GM23338 (cell line): ENCODE data around the gene PDXDC1. TPM values are rescaled to one million over a fixed set of nuclear protein-coding genes. Genes with fewer than 3 reads are reported as not detected.
"Not testable (repeated sequence)": the region's sequence is repeated elsewhere in the genome, so short reads cannot be mapped to it uniquely, and the experiment has no call there.

Experiments used
- ATAC-seq: fragments of 200-7000 bp; cut with Tn5 transposase; 3 replicates; pipeline ENCODE4 v1.9.1; 2020
- DNase-seq: peaks from one replicate; pipeline ENCODE4 v3.0.0-alpha.2; 2015; ENCODE audit warnings: low spot score
- H2AFZ ChIP-seq: fragments of 200-600 bp; sonication (generic); 2 replicates; pipeline ENCODE4 v1.8.0; 2016; ENCODE audit warnings: antibody characterized with exemption, mild to moderate bottlenecking, moderate library complexity
- H3F3A ChIP-seq: fragments of 200-600 bp; sonication (generic); replicated peaks from 2 replicates; pipeline ENCODE4 v1.8.0; 2017; ENCODE audit warnings: antibody characterized with exemption, mixed run types, low read depth
- H3K27ac ChIP-seq: fragments of 200-600 bp; sonication (generic); 2 replicates; pipeline ENCODE4 v1.6.1; 2016; ENCODE audit warnings: low read depth
- H3K27me3 ChIP-seq: fragments of 200-600 bp; sonication (generic); 2 replicates; pipeline ENCODE4 v1.8.0; 2016; ENCODE audit warnings: mild to moderate bottlenecking, mixed run types, moderate library complexity; ENCODE audit not compliant: insufficient read depth
- H3K36me3 ChIP-seq: fragments of 200-600 bp; sonication (generic); 2 replicates; pipeline ENCODE4 v1.8.0; 2016; ENCODE audit warnings: mild to moderate bottlenecking; ENCODE audit not compliant: insufficient read depth
- H3K4me1 ChIP-seq: fragments of 200-600 bp; sonication (generic); 2 replicates; pipeline ENCODE4 v1.8.0; 2016; ENCODE audit warnings: mild to moderate bottlenecking, moderate library complexity; ENCODE audit not compliant: insufficient read depth
- H3K4me2 ChIP-seq: fragments of 200-600 bp; sonication (generic); 2 replicates; pipeline ENCODE4 v1.7.1; 2017; ENCODE audit warnings: mixed run types
- H3K4me3 ChIP-seq: fragments of 200-600 bp; sonication (generic); 2 replicates; pipeline ENCODE4 v1.6.1; 2016; ENCODE audit warnings: mixed run types
- H3K79me2 ChIP-seq: fragments of 200-600 bp; sonication (generic); replicated peaks from 2 replicates; pipeline ENCODE4 v1.8.0; 2017; ENCODE audit warnings: mild to moderate bottlenecking; ENCODE audit not compliant: insufficient read depth
- H3K9me2 ChIP-seq: fragments of 200-600 bp; sonication (generic); 2 replicates; pipeline ENCODE4 v1.8.0; 2017; ENCODE audit not compliant: insufficient read depth
- H4K20me1 ChIP-seq: fragments of 200-600 bp; sonication (generic); replicated peaks from 2 replicates; pipeline ENCODE4 v1.8.0; 2017; ENCODE audit warnings: mild to moderate bottlenecking; ENCODE audit not compliant: insufficient read depth
- H3K27ac Mint-ChIP-seq: 2 replicates; pipeline ENCODE4 v1.8.0; 2020; ENCODE audit warnings: inconsistent platforms, mild to moderate bottlenecking, moderate library complexity, mixed read lengths
- H3K27me3 Mint-ChIP-seq: 3 replicates; pipeline ENCODE4 v1.8.0; 2022; ENCODE audit warnings: low read depth, mild to moderate bottlenecking, moderate library complexity, mixed read lengths, inconsistent platforms; ENCODE audit not compliant: insufficient read depth, poor library complexity
- H3K36me3 Mint-ChIP-seq: 3 replicates; pipeline ENCODE4 v1.8.0; 2021; ENCODE audit warnings: low read depth, mild to moderate bottlenecking, inconsistent platforms, moderate library complexity, mixed read lengths
- H3K4me1 Mint-ChIP-seq: 3 replicates; pipeline ENCODE4 v1.8.0; 2020; ENCODE audit warnings: mild to moderate bottlenecking, inconsistent platforms, mixed read lengths
- H3K4me3 Mint-ChIP-seq: 3 replicates; pipeline ENCODE4 v1.8.0; 2021; ENCODE audit warnings: moderate library complexity, mild to moderate bottlenecking, inconsistent platforms, mixed read lengths
- H3K9me3 Mint-ChIP-seq: 3 replicates; pipeline ENCODE4 v1.8.0; 2020; ENCODE audit warnings: moderate library complexity, mild to moderate bottlenecking, inconsistent platforms, mixed read lengths
- CREB1 ChIP-seq: fragments of 250-450 bp; sonication (Bioruptor Pico); IDR thresholded peaks from 2 replicates; pipeline ENCODE4 v1.5.0; 2020; ENCODE audit warnings: low read depth, mild to moderate bottlenecking, moderate library complexity
- ETS1 ChIP-seq: IDR thresholded peaks from 2 replicates; pipeline ENCODE4 v1.6.1; 2016; ENCODE audit warnings: antibody characterized with exemption
- EZH2 ChIP-seq: fragments of 200-600 bp; sonication (generic); IDR thresholded peaks from one replicate; pipeline ENCODE4 v1.8.0; 2017; ENCODE audit warnings: antibody characterized with exemption, mild to moderate bottlenecking, low read depth; ENCODE audit not compliant: unreplicated experiment
- EZH2phosphoT487 ChIP-seq: fragments of 200-600 bp; sonication (generic); IDR thresholded peaks from one replicate; pipeline ENCODE4 v1.8.1; 2018; ENCODE audit warnings: antibody characterized with exemption; ENCODE audit not compliant: unreplicated experiment
- JUNB ChIP-seq: IDR thresholded peaks from one replicate; pipeline ENCODE4 v1.6.1; 2016; ENCODE audit warnings: antibody characterized with exemption; ENCODE audit not compliant: unreplicated experiment
- NANOG ChIP-seq: IDR thresholded peaks from 2 replicates; pipeline ENCODE4 v1.6.1; 2016; ENCODE audit warnings: antibody characterized with exemption, borderline replicate concordance
- POLR2AphosphoS5 ChIP-seq: IDR thresholded peaks from 2 replicates; pipeline ENCODE4 v1.6.1; 2016; ENCODE audit warnings: antibody characterized with exemption, low read depth
- STAT1 ChIP-seq: IDR thresholded peaks from one replicate; pipeline ENCODE4 v1.6.1; 2016; ENCODE audit warnings: antibody characterized with exemption; ENCODE audit not compliant: unreplicated experiment
- ZNF114 ChIP-seq: fragments of 250-450 bp; sonication (Bioruptor Pico); IDR thresholded peaks from 2 replicates; pipeline ENCODE4 v1.5.0; 2020; ENCODE audit warnings: mild to moderate bottlenecking, moderate library complexity
- ZNF462 ChIP-seq: fragments of 250-450 bp; sonication (Bioruptor Pico); IDR thresholded peaks from 2 replicates; pipeline ENCODE4 v1.5.0; 2020; ENCODE audit warnings: mild to moderate bottlenecking, moderate library complexity
- polyA plus RNA-seq: library from polyadenylated mRNA; unstranded; fragments of >200 nt; fragmentation: Nextera tagmentation; extraction: Ambion mirVana; gene quantifications from 2 replicates; pipeline ENCODE4 v1.2.1, GENCODE V29; 2016
- total RNA-seq: library from RNA; depleted of rRNA; stranded (reverse); fragments of >200 nt; shearing (Covaris generic); gene quantifications from 2 replicates; pipeline ENCODE4 v1.2.3, GENCODE V29; 2014
- TF ChIP-seq, protein P1 (sequence below): IDR thresholded peaks from one replicate; pipeline ENCODE4 v1.6.1; 2018; ENCODE audit warnings: antibody characterized with exemption; ENCODE audit not compliant: unreplicated experiment

The PDXDC1 gene
- total and polyA plus RNA-seq, 2 experiments from 2014 or later: 40.0 to 91.6 TPM

DNA sequence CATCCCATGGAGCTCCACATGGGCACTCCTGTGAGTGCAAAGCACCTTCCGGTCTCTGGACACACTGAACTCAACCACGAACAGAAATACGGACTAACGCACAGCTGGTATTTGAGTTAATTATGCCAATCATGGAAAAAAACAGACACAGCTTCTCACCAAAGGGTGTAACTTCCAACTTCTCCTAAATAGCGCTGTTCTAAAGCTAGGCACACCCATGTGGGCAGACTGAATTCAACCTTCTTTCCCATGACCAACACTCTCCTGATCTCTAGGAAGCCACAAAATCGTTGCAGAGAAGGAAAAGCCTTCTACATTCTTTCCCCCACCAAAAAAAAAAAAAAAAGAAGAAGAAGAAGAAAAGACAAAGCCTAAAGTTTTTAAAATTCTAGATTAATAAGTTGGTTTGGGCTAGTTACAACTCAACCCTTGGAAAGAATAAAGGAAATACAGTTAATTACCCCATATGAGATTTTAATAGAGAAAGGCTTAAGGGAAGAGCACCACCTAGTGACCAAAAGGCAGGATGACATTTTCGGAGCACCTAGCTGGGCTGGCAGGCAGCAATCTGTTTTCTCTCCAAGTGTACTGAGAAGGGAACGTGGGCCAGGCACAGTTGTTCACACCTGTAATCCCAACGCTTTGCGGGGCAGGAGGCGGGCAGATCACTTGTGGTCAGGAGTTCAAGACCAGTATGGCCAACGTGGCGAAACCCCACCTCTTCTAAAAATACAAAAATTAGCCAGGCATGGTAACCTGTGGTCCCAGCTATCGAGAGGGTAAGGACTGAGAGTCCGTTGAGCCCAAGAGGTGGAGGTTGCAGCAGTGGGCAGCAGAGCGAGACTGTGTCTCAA is 97.3 kb downstream of the PDXDC1 start:
- not testable (repeated sequence) for H4K20me1 ChIP-seq, H3K9me2 ChIP-seq, H3K4me3 ChIP-seq, DNase-seq, H2AFZ ChIP-seq, H3K27me3 ChIP-seq, H3K4me2 ChIP-seq, H3K27ac Mint-ChIP-seq, H3K27me3 Mint-ChIP-seq, H3K4me1 ChIP-seq, H3K79me2 ChIP-seq, H3K4me3 Mint-ChIP-seq, H3K4me1 Mint-ChIP-seq, H3K9me3 Mint-ChIP-seq
- peak; percentile 97 for ATAC-seq
- peaks cover 80% of the 10 kb centered on the region for H3K36me3 Mint-ChIP-seq
- Histone ChIP-seq H3F3A (peaks cover 18% of the 10 kb centered on the region; the same call in 1 of the 2 replicates), H3K27ac (peak overlapping the region; percentile 47), H3K36me3 (peaks cover 61% of the 10 kb centered on the region)

DNA sequence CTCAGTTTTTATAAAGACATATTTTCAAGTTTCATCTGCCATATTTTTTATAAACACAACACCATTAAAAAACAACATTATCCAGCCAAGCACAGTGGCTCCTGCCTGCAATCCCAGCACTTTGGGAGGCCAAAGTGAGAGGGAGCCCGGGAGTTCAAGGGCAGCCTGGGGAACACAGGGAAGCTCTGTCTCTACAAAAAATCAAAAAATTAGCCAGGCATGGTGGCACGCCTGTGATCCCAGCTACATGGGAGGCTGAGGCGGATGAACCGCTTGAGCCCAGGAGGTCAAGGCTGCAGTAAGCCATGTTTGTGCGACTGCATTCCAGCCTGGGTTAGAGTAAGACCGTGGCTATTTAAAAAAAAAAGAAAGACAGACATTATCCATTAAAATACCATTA is 98.3 kb downstream of the PDXDC1 start:
- H3K36me3 Mint-ChIP-seq: peaks cover 89% of the 10 kb centered on the region
- Histone ChIP-seq H4K20me1 (peaks cover 3% of the 10 kb centered on the region; the same call in 1 of the 2 replicates), H3K9me2 (no peaks in the 10 kb centered on the region), H3K27ac (peak overlapping the region; percentile 47), H2AFZ (no peak overlapping the region), H3F3A (peaks cover 18% of the 10 kb centered on the region; the same call in 1 of the 2 replicates), H3K4me3 (no peak overlapping the region), H3K4me1 (no peaks in the 10 kb centered on the region), H3K36me3 (peaks cover 61% of the 10 kb centered on the region), H3K79me2 (no peaks in the 10 kb centered on the region), H3K4me2 (no peak overlapping the region), H3K27me3 (no peaks in the 10 kb centered on the region)
- H3K9me3 Mint-ChIP-seq: no peaks in the 10 kb centered on the region
- no peak for DNase-seq
- no peaks in the 10 kb centered on the region for H3K4me1 Mint-ChIP-seq
- no peak for ATAC-seq
- H3K27ac Mint-ChIP-seq: no peak overlapping the region
- peaks cover 2% of the 10 kb centered on the region for H3K27me3 Mint-ChIP-seq
- H3K4me3 Mint-ChIP-seq: no peak overlapping the region
- TF ChIP-seq ETS1: no peak
- no peak for TF ChIP-seq JUNB
- TF ChIP-seq EZH2: no peak
- TF ChIP-seq ZNF114: no peak
- TF ChIP-seq STAT1: no peak
- no peak for TF ChIP-seq ZNF462 (CRISPR knock-in tag)
- no peak for TF ChIP-seq EZH2phosphoT487
- TF ChIP-seq, protein P1, sequence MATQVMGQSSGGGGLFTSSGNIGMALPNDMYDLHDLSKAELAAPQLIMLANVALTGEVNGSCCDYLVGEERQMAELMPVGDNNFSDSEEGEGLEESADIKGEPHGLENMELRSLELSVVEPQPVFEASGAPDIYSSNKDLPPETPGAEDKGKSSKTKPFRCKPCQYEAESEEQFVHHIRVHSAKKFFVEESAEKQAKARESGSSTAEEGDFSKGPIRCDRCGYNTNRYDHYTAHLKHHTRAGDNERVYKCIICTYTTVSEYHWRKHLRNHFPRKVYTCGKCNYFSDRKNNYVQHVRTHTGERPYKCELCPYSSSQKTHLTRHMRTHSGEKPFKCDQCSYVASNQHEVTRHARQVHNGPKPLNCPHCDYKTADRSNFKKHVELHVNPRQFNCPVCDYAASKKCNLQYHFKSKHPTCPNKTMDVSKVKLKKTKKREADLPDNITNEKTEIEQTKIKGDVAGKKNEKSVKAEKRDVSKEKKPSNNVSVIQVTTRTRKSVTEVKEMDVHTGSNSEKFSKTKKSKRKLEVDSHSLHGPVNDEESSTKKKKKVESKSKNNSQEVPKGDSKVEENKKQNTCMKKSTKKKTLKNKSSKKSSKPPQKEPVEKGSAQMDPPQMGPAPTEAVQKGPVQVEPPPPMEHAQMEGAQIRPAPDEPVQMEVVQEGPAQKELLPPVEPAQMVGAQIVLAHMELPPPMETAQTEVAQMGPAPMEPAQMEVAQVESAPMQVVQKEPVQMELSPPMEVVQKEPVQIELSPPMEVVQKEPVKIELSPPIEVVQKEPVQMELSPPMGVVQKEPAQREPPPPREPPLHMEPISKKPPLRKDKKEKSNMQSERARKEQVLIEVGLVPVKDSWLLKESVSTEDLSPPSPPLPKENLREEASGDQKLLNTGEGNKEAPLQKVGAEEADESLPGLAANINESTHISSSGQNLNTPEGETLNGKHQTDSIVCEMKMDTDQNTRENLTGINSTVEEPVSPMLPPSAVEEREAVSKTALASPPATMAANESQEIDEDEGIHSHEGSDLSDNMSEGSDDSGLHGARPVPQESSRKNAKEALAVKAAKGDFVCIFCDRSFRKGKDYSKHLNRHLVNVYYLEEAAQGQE: no peak
- no peak for TF ChIP-seq CREB1
- TF ChIP-seq NANOG: no peak
- TF ChIP-seq POLR2AphosphoS5: no peak
